Epithelial cell of prostate (primary cell): Measurements from ENCODE around the gene KCNQ2.

Source experiments
- DNase-seq: peaks from one replicate; pipeline ENCODE4 v3.0.0-alpha.2; 2011; ENCODE audit warnings: low read depth, low spot score
- H3K27ac ChIP-seq: fragments of 450-650 bp; 2 replicates; pipeline ENCODE4 v1.5.1; 2017; ENCODE audit warnings: mild to moderate bottlenecking

The KCNQ2 gene

GRCh38 chr20:63473555-63474449 lies 1.3 kb upstream of the KCNQ2 start:
- no peak for DNase-seq
- no peak overlapping the region for H3K27ac ChIP-seq

GRCh38 chr20:63472862-63473390 lies 471 bp upstream of the KCNQ2 start:
- H3K27ac ChIP-seq: no peak overlapping the region
- DNase-seq: no peak

- H3K27ac ChIP-seq: no peak overlapping the region
- DNase-seq: no peak
Observed at GRCh38 chr20:63471717-63471980, 806 bp downstream of the KCNQ2 start.

- no peak overlapping the region for H3K27ac ChIP-seq
- DNase-seq: no peak
Observed at GRCh38 chr20:63471002-63471716, 1.3 kb downstream of the KCNQ2 start.

- DNase-seq: no peak
- H3K27ac ChIP-seq: no peak overlapping the region
Observed at GRCh38 chr20:63470410-63470809, 2.0 kb downstream of the KCNQ2 start.

GRCh38 chr20:63469713-63470101 lies 2.7 kb downstream of the KCNQ2 start:
- DNase-seq: no peak
- no peak overlapping the region for H3K27ac ChIP-seq

GRCh38 chr20:63469019-63469712 lies 3.3 kb downstream of the KCNQ2 start:
- H3K27ac ChIP-seq: no peak overlapping the region
- DNase-seq: no peak

- DNase-seq: no peak
- no peak overlapping the region for H3K27ac ChIP-seq
Observed at GRCh38 chr20:63468421-63468820, 4.0 kb downstream of the KCNQ2 start.

GRCh38 chr20:63467294-63468083 lies 5.0 kb downstream of the KCNQ2 start:
- DNase-seq: no peak
- no peak overlapping the region for H3K27ac ChIP-seq

- DNase-seq: no peak
- no peak overlapping the region for H3K27ac ChIP-seq
Observed at GRCh38 chr20:63466861-63467260, 5.6 kb downstream of the KCNQ2 start.

- H3K27ac ChIP-seq: no peak overlapping the region
- no peak for DNase-seq
Observed at GRCh38 chr20:63466250-63466825, 6.1 kb downstream of the KCNQ2 start.

GRCh38 chr20:63465380-63466249 lies 6.8 kb downstream of the KCNQ2 start:
- H3K27ac ChIP-seq: no peak overlapping the region
- DNase-seq: no peak

- no peak for DNase-seq
Observed at GRCh38 chr20:63464289-63464635, 8.2 kb downstream of the KCNQ2 start.

GRCh38 chr20:63463400-63464288 lies 8.8 kb downstream of the KCNQ2 start:
- no peak for DNase-seq
- H3K27ac ChIP-seq: no peak overlapping the region

More at GRCh38 chr20:63464289-63464635, 8.2 kb downstream of the KCNQ2 start:
- no peak overlapping the region for H3K27ac ChIP-seq

- H3K27ac ChIP-seq: no peak overlapping the region
- DNase-seq: no peak
Observed at GRCh38 chr20:63462244-63462643, 10.2 kb downstream of the KCNQ2 start.

- H3K27ac ChIP-seq: no peak overlapping the region
- DNase-seq: no peak
Observed at GRCh38 chr20:63461104-63461763, 11.2 kb downstream of the KCNQ2 start.

GRCh38 chr20:63459070-63459380 lies 13.4 kb downstream of the KCNQ2 start:
- DNase-seq: no peak
- no peak overlapping the region for H3K27ac ChIP-seq
